ENCODE data around the gene RBM19.

Gene RBM19

GRCh38 chr12:113955109-113955970 lies 10.8 kb downstream of the RBM19 start:
- DNase-seq, result peak; percentile 8

- DNase-seq, result no peak
These were observed 11.6 kb downstream of the RBM19 start for GRCh38 chr12:113954547-113954946.

- DNase-seq, result no peak
These were observed 15.3 kb downstream of the RBM19 start for GRCh38 chr12:113950873-113951272.

- no peak for DNase-seq
These were observed 16.5 kb downstream of the RBM19 start for GRCh38 chr12:113949321-113950305.

- no peak for DNase-seq
These were observed 17.8 kb downstream of the RBM19 start for GRCh38 chr12:113948151-113948914.

GRCh38 chr12:113946175-113946574 lies 19.9 kb downstream of the RBM19 start:
- DNase-seq, result no peak

GRCh38 chr12:113945174-113946173 lies 20.7 kb downstream of the RBM19 start:
- no peak for DNase-seq

GRCh38 chr12:113942209-113942608 lies 23.9 kb downstream of the RBM19 start:
- DNase-seq, result no peak

GRCh38 chr12:113941208-113941486 lies 25.0 kb downstream of the RBM19 start:
- no peak for DNase-seq

GRCh38 chr12:113940357-113941207 lies 25.5 kb downstream of the RBM19 start:
- DNase-seq, result no peak

GRCh38 chr12:113939867-113940266 lies 26.3 kb downstream of the RBM19 start:
- no peak for DNase-seq

- no peak for DNase-seq
These were observed 27.7 kb downstream of the RBM19 start for GRCh38 chr12:113938471-113938870.

GRCh38 chr12:113936460-113936859 lies 29.7 kb downstream of the RBM19 start:
- DNase-seq, result no peak

- no peak for DNase-seq
These were observed 30.7 kb downstream of the RBM19 start for GRCh38 chr12:113935459-113935858.

GRCh38 chr12:113934946-113935345 lies 31.2 kb downstream of the RBM19 start:
- no peak for DNase-seq

GRCh38 chr12:113934060-113934814 lies 31.9 kb downstream of the RBM19 start:
- DNase-seq, result no peak

GRCh38 chr12:113933201-113933786 lies 32.8 kb downstream of the RBM19 start:
- DNase-seq, result peak; percentile 76

GRCh38 chr12:113932381-113933196 lies 33.5 kb downstream of the RBM19 start:
- peak; percentile 21 for DNase-seq

- DNase-seq, result no peak
These were observed 34.6 kb downstream of the RBM19 start for GRCh38 chr12:113931517-113931916.

All from fibroblast of skin of right biceps (primary cell).